Measurements from ENCODE around the gene FAT3.

FAT3 gene

DNA sequence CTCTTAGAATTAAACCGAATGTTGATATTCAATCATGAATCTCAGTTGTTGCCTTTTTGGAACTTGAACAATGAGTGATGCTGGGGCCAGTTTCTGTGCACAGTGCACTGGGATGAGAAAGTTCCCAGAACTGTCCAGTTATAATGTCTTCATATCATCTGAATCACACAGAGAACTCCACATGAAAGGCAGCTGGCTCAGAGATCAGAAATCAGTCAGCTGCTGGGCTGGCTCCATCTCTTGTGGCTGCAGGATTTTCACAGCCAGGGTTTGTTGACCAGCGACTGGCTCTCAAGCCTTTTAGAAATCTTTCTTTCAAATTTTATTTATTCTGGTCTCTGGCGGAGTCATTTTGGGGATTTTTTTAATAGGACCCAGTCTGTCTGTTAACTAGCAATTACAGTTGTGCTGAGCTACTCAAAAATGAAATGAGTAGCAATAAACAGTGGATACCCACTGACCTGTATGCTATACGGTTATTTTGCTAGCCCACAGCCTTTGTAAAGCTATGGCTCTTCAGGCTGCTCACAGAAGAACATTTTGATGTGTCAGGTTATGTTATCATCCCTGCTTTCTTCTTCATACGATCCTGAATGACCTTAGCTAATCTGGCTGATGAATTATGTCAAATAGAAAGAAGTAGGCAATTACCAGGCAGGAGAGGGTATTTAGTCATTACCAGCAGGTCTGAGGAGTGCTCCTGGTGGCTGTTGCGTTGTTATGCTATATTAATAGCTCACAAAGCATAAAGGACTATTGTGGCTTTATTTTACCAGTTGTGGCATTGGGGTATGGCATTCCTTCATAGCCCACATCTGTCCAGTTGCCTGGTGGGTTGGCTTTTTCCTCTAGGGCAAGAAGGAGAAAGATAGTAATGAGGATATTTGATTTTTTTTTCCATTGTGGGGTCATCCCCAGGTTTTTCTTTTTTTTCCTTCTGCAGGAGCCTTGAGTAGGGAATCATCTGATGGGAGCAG lies 3.6 kb downstream of the FAT3 start:
- no peak for DNase-seq

GRCh38 chr11:92236856-92237255 lies 12.2 kb downstream of the FAT3 start:
- DNase-seq = no peak

DNA sequence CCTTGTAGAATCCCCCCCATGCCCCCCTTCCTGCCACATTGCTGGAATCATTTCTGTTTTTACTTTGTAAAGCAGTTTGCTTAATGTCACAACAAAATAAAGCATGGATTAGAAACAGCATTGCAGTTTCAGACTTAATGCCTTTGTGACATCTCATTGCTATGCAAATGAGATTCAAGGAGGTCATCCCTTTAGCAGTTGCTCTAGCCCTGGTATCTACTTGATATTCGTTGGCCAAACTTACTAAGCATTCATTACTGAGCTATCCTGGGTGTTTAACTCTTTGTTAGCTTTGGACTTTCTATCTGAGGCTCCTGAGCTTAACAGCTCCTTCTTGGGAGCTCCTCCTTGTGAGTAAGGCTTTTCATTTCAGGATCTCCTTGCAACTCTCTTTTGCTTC lies 16.3 kb downstream of the FAT3 start:
- no peak for DNase-seq

DNA sequence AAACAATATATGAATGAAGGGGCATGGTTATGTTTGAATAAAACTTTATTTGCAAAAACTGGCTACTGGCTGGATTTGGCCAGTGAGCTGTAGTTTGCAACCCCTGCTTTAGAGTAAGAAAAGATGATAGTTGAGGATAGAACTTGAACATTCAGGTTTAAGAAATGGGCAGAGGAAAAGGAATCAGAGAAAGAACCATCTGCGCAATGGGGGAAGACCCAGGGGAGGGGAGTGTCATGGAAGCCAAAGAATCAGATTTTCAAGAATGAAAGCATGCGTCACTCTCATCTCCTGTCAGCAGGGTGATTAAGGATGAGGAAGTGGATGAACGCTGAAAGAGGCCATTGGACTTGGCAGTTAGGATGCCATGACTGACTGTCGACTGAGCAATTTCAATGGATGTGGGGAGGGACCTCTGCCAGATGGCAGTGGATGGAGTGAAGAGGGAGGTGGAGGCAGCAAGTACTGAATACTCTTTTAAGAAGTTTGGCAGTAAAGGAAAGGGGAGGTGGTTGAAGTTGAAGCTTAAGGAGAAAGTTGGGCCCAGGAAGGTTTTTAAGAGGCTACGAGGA lies 21.2 kb downstream of the FAT3 start:
- DNase-seq = no peak

DNA sequence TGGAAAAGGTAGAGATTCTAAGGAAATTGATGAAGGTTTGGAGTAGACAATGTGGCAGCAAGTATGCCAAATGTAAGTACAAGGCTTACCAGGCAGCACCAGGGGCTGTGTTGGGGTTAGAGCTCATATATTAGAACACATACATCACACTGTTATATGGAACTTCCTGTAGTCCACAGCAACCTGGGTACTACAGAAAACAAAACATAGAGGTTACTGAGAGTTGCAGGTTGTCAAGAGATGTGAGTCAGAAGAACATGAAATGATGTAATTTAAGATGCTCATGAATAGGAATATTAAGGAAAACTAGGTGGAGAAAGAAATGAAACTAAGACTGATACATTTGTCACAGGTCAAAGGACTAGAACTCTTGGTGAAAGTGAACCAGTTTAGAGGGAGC lies 22.0 kb downstream of the FAT3 start:
- DNase-seq = no peak

DNA sequence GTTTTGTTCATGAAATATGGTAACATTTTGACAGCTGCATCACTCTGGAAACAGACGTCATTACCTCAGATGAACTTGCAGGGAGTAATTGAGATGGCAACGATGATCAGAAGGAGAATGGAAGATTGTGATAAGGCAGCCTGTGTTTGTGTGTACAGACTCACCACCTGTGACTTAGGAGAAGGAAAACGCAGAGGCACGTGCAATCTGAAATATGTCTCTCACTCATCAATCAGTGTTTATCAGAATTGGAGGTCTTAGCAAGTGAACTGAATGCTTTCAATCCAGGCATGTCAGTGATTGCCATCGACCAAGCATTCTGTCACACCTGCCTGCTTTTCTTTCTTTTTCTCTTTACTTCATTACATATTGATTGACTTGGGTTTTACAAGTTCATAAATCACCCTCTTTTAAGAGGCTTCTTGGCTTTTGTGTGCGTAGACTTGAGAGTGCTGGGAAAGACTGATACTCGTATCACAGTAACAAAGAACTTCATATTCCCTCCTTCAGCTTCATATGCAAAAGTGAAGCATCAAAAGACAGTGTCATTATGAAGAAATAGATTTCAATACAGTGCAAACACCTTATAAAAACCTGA lies 24.6 kb downstream of the FAT3 start:
- no peak for DNase-seq

- DNase-seq = no peak
Measured at GRCh38 chr11:92251980-92252379, 27.4 kb downstream of the FAT3 start.

- no peak for DNase-seq
Measured at GRCh38 chr11:92253421-92253820, 28.8 kb downstream of the FAT3 start.

- no peak for DNase-seq
Measured at GRCh38 chr11:92253945-92254344, 29.3 kb downstream of the FAT3 start.

DNA sequence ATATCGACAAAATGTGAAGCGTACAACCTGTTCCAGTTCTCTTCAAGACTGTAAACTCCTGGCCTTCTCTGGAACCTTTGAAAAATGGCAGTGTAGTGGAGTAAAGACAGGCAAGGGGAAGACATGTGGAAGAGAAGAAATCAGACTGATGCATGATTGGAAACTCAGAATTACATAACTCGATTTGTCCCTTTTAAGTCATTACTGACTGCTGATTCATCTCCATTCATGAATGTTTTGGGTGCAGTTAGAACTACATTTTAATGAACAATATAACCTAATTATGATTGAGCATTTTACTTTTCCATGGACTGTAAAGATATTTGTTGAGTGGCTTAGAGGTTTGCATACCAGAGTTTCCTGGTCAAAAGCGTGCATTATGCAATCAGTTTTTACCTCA lies 32.9 kb downstream of the FAT3 start:
- no peak for DNase-seq

DNA sequence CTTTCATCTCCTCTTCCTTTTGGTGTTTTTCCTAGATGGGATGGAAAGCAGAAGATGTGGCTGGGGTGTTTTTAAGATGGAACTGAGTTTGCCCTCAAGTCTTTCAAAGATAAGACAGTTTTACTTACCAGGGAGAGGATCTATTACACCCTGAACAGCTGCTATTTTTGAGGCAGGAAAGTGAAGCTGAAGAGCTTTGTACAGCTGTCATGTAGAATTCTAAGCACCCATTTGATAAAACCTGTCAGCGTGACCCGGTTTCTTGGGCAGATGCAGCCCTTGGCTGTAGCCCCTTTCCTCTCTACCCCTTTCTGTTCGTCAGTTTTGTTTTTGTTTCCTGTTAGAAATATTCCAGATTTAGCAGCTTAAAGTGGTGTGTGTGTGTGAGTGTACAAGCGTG lies 35.2 kb downstream of the FAT3 start:
- DNase-seq = no peak

DNA sequence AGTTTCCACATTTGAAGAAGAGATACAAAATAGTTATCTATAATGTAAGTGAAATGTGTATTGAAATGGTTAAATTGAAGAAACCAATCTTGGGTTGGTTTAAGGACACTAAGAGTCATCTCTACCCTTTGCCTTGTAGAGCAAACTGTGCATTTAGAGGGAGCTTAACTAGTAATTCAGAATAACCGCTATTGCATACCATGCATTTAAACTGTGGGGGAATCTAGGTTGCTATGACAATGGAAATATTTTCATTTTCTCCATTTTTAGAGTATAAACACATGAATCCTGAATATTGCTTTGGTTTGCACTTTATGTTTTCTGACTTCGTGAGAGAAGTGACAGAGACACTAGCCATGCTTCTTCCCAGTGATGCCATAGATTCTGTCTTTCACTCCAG lies 39.7 kb downstream of the FAT3 start:
- no peak for DNase-seq

DNA sequence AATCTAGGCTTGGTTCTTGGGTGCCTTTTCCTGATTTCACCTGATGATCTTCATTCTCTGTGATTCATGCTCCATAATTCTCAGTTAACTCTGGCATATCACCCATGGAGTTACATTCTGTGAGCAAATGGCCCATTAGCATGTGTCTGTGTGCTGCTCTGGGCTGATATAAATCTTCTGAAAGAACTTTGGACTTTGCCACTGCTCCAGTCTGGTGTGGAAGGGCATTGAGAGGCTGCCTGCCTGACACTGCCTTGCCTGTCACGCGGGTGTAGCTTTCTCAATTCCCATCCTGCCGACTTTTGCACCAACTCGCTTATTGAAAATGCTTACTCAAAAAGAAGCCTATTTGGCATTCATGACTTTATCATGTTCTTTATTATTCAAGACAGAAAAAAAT lies 42.2 kb downstream of the FAT3 start:
- no peak for DNase-seq

DNA sequence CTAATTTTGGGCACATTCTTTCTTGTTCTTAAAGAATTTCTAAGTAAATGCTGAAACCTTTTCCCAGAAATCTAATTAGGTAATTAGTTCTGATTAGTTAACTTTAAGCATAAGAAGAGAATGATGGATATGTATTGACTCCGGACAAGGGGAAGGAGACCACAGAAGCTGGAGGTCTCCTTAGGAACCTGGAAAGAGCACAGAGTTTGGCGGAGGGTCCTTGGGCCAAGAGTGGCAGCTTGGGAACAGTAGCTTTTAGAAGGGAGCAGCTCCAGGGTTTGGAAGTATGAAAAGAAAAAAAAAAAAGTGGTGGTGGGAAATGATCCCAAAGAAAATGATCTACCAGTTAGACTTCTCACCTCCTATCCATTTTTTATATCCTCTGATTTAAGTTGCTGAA lies 42.7 kb downstream of the FAT3 start:
- DNase-seq = no peak

GRCh38 chr11:92267968-92268367 lies 43.4 kb downstream of the FAT3 start:
- no peak for DNase-seq

GRCh38 chr11:92268546-92268945 lies 43.9 kb downstream of the FAT3 start:
- DNase-seq = no peak

DNA sequence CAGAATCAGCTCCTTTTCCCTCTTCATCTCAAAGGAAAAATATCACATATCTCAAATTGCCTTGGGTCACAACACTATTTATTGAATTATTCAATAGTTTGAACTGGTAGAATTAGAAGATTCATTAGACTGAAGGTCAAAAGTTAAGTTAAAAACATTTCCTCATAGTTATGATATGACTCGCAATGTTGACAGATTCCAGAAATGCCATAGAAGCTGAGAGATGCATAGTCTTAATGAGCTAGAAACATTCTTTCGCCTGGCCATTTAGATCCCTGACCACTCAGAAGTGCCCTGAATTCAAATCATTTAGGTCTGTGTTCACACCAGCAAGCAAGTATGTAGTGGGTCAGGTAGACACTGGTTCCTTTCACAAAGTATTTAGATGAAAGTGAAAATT lies 44.4 kb downstream of the FAT3 start:
- no peak for DNase-seq

DNA sequence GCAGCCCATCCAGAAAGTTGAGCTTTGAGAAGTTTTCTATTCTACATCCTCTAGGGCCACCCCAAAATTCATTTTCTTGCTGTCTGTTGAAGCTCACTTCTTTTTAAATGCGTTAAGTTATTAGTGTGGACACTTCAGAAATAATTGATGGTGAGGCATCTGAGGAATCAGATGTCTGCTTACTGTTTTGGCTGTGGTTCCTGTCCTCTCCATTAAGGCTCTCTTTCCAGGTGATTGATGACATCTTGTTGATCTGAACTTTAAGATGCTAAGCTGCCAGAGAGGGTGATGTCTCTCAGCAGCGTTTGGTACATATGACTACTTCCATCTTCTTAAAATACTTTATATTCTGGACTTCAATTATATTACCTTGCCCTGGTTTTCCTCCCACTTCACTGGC lies 45.2 kb downstream of the FAT3 start:
- no peak for DNase-seq

DNA sequence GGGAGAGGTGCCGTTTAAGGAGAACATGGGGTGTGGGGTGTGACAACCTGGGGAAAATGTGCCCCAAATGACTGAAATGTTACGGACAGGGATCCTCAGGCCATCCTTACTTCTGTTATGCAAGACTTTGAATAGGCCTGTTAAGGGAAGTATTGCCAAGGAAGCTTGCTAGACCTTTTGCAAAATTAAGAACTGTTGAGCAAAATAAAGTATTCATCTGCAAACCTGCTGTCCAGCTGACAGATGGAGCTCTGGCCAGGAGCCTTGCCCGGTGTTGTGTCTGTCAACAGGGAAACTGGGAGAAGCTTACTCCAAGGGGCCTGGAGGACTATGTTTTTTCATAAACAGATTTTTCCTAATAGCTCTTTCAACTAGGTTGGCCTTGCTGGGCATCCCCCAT lies 48.0 kb downstream of the FAT3 start:
- no peak for DNase-seq
